H1 (cell line): ENCODE results near the gene ACBD6. TPM values are rescaled to one million over a fixed set of nuclear protein-coding genes. Genes with fewer than 3 reads are reported as not detected.

Experiments used
- CHD7 ChIP-seq: fragments of 300-600 bp; sonication (generic); IDR thresholded peaks from 2 replicates; pipeline ENCODE4 v1.7.1; 2012; ENCODE audit warnings: low read length, moderate library complexity, mild to moderate bottlenecking, inconsistent platforms; ENCODE audit not compliant: insufficient replicate concordance
- polyA plus RNA-seq, 7 experiments: library from polyadenylated mRNA; depleted of rRNA in 3 of 7; stranded (reverse) in 5 of 7; unstranded in 2 of 7; fragments of >200 nt in 5 of 7; fragments of 200-250 nt in 2 of 7; gene quantifications; 1 replicate in 5 of 7; 2 replicates in 1 of 7; 4 replicates in 1 of 7; pipeline versions ENCODE4 v1.2.1 to v1.2.3, GENCODE V29; 2011 to 2013; ENCODE audit warnings: missing spikeins in 2 of 7, mixed read lengths in 2 of 7
- total RNA-seq: library from RNA; stranded (reverse); fragmentation: NEBNext Ultra II Directional; extraction: Animal tissue kit (Norgen Biotek cat#: 25700); gene quantifications from 2 replicates; pipeline ENCODE4 v1.2.1, GENCODE V29; 2021

ACBD6 gene
- total and polyA plus RNA-seq, 2 of the 8 experiments (the other 6 are each of a cell fraction or from before 2014, with no cell fraction given), result 52.0 to 67.7 TPM

- no peak for TF ChIP-seq CHD7
These were observed 43.6 kb upstream of the ACBD6 start (continued) for GRCh38 chr1:180545991-180546390.
